Liver (tissue), 3 donors: ENCODE data around the gene MROH9.

Experiments used
- ATF3 ChIP-seq: IDR thresholded peaks from 2 replicates; pipeline ENCODE4 v1.6.1; 2016; ENCODE audit warnings: antibody characterized with exemption
- CTCF ChIP-seq: fragments of 150-350 bp; IDR thresholded peaks from 2 replicates; pipeline ENCODE4 v1.5.1; 2017; ENCODE audit warnings: improper control_type of control experiment, low read depth, low read length; ENCODE audit not compliant: missing input control
- donor health status: healthy.
- donor health status: healthy.

GRCh38 chr1:170978371-170978910 is 43.1 kb downstream of the MROH9 start:
- TF ChIP-seq ATF3 (no peak), CTCF (no peak)
